WTC11 (cell line): Measurements from ENCODE around the gene GALR2.

ENCODE experiments used
- ATF1 ChIP-seq: sonication (generic); formaldehyde crosslinking; IDR thresholded peaks from 2 replicates; pipeline ENCODE4 v1.8.1; 2023; ENCODE audit warnings: mild to moderate bottlenecking, moderate library complexity, missing genetic modification reagents
- CBFB ChIP-seq: sonication (generic); formaldehyde crosslinking; IDR thresholded peaks from 2 replicates; pipeline ENCODE4 v1.8.1; 2022; ENCODE audit warnings: mild to moderate bottlenecking, low read depth, missing genetic modification reagents
- CTCF ChIP-seq: fragments of 200-600 bp; IDR thresholded peaks from 2 replicates; pipeline ENCODE4 v1.8.0; 2022; ENCODE audit warnings: antibody characterized with exemption
- E2F1 ChIP-seq: sonication (generic); formaldehyde crosslinking; IDR thresholded peaks from 2 replicates; pipeline ENCODE4 v1.8.0; 2022; ENCODE audit warnings: mild to moderate bottlenecking, missing genetic modification reagents
- ELF4 ChIP-seq: sonication (generic); formaldehyde crosslinking; IDR thresholded peaks from 2 replicates; pipeline ENCODE4 v1.8.1; 2022; ENCODE audit warnings: low read depth, mild to moderate bottlenecking, moderate library complexity, missing genetic modification reagents
- ETV6 ChIP-seq: sonication (generic); formaldehyde crosslinking; IDR thresholded peaks from 2 replicates; pipeline ENCODE4 v1.8.1; 2022; ENCODE audit warnings: mild to moderate bottlenecking, missing genetic modification reagents
- FOXJ3 ChIP-seq: sonication (generic); formaldehyde crosslinking; IDR thresholded peaks from 2 replicates; pipeline ENCODE4 v1.9.0; 2021; ENCODE audit warnings: missing genetic modification reagents, mild to moderate bottlenecking, borderline replicate concordance
- FOXK1 ChIP-seq: sonication (generic); formaldehyde crosslinking; IDR thresholded peaks from 2 replicates; pipeline ENCODE4 v1.8.0; 2022; ENCODE audit warnings: mild to moderate bottlenecking, moderate library complexity, missing genetic modification reagents
- MAX ChIP-seq: sonication (generic); formaldehyde crosslinking; IDR thresholded peaks from 2 replicates; pipeline ENCODE4 v1.8.0; 2022; ENCODE audit warnings: mild to moderate bottlenecking, missing genetic modification reagents
- NR2C2 ChIP-seq: sonication (generic); formaldehyde crosslinking; IDR thresholded peaks from 2 replicates; pipeline ENCODE4 v1.8.0; 2022; ENCODE audit warnings: mild to moderate bottlenecking, missing genetic modification reagents
- RELA ChIP-seq: sonication (generic); formaldehyde crosslinking; IDR thresholded peaks from 2 replicates; pipeline ENCODE4 v1.8.1; 2022; ENCODE audit warnings: missing genetic modification reagents, mild to moderate bottlenecking, borderline replicate concordance
- TEAD4 ChIP-seq: sonication (generic); formaldehyde crosslinking; IDR thresholded peaks from 2 replicates; pipeline ENCODE4 v1.8.0; 2022; ENCODE audit warnings: mild to moderate bottlenecking, missing genetic modification reagents
- USF1 ChIP-seq: sonication (generic); formaldehyde crosslinking; IDR thresholded peaks from 2 replicates; pipeline ENCODE4 v1.8.0; 2022; ENCODE audit warnings: mild to moderate bottlenecking, missing genetic modification reagents
- USF2 ChIP-seq: sonication (generic); formaldehyde crosslinking; IDR thresholded peaks from 2 replicates; pipeline ENCODE4 v1.8.1; 2023; ENCODE audit warnings: mild to moderate bottlenecking, missing genetic modification reagents, moderate library complexity

- TF ChIP-seq CTCF, result no peak
- no peak for TF ChIP-seq E2F1 (CRISPR knock-in tag)
- TF ChIP-seq USF1 (CRISPR knock-in tag), result no peak
- TF ChIP-seq TEAD4 (CRISPR knock-in tag), result no peak
- no peak for TF ChIP-seq ETV6
- no peak for TF ChIP-seq USF2
- no peak for TF ChIP-seq CBFB
- TF ChIP-seq FOXJ3, result no peak
- TF ChIP-seq ATF1 (CRISPR knock-in tag), result no peak
- no peak for TF ChIP-seq RELA (CRISPR knock-in tag)
- TF ChIP-seq ELF4, result no peak
- TF ChIP-seq NR2C2 (CRISPR knock-in tag), result no peak
- TF ChIP-seq MAX (CRISPR knock-in tag), result no peak
- TF ChIP-seq FOXK1 (CRISPR knock-in tag), result no peak
Observed at GRCh38 chr17:76104140-76104895, 29.7 kb downstream of the GALR2 start.
